Measurements from ENCODE around the gene PRELID3B. TPM values are rescaled to one million over a fixed set of nuclear protein-coding genes. Genes with fewer than 3 reads are reported as not detected.

PRELID3B gene
- polyA plus RNA-seq, 2 donors: 25.0 to 38.1 TPM

GRCh38 chr20:59006864-59007664, 35.5 kb downstream of the PRELID3B start, which contains the start of gene CTSZ:
Gene CTSZ, minus strand, starts transcription at chr20:59007254. Its CDS starts 126 bp downstream, at chr20:59007128.
- no peaks in the 10 kb centered on the region for H3K9me3 ChIP-seq (ENCODE audit: control insufficient read depth in 2 of 2, insufficient read depth in 1 of 2, low read depth in 1 of 2, low read length in 1 of 2)
- peaks cover 0 to 2% of the 10 kb centered on the region in 2 donors for H3K36me3 ChIP-seq (ENCODE audit: control insufficient read depth in 2 of 2, insufficient read depth in 2 of 2, low read length in 1 of 2)
- H3K27ac ChIP-seq (ENCODE audit: low read depth in 2 of 2, low read length in 1 of 2): peak within 1 kb of the TSS; percentile 56 to 65
- H3K4me3 ChIP-seq (ENCODE audit: low read depth in 1 of 2, low read length in 2 of 2): peak within 1 kb of the TSS; percentile 50 to 76
- H3K4me1 ChIP-seq (ENCODE audit: control insufficient read depth in 2 of 2, insufficient read depth in 2 of 2, low read length in 1 of 2): peaks cover 3 to 25% of the 10 kb centered on the region in 2 donors
- 4 to 6% methylated on average over 63 to 82 of the region's 82 CpGs for WGBS, 2 donors
- no peaks in the 10 kb centered on the region for H3K27me3 ChIP-seq (ENCODE audit: control insufficient read depth in 1 of 2, insufficient read depth in 2 of 2, low read length in 2 of 2)

- peaks cover 0 to 6% of the 10 kb centered on the region in 2 donors for H3K36me3 ChIP-seq (ENCODE audit: control insufficient read depth in 2 of 2, insufficient read depth in 2 of 2, low read length in 1 of 2)
- WGBS, 2 donors: 18 to 27% methylated on average over 29 of the region's 29 CpGs
- H3K27ac ChIP-seq (ENCODE audit: low read depth in 2 of 2, low read length in 1 of 2): peak overlapping the region; percentile 56 to 65
- H3K4me1 ChIP-seq (ENCODE audit: control insufficient read depth in 2 of 2, insufficient read depth in 2 of 2, low read length in 1 of 2): peaks cover 3 to 25% of the 10 kb centered on the region in 2 donors
- no peaks in the 10 kb centered on the region for H3K27me3 ChIP-seq (ENCODE audit: control insufficient read depth in 1 of 2, insufficient read depth in 2 of 2, low read length in 2 of 2)
- peak overlapping the region; percentile 50 to 76 for H3K4me3 ChIP-seq (ENCODE audit: low read depth in 1 of 2, low read length in 2 of 2)
- H3K9me3 ChIP-seq (ENCODE audit: control insufficient read depth in 2 of 2, insufficient read depth in 1 of 2, low read depth in 1 of 2, low read length in 1 of 2): no peaks in the 10 kb centered on the region
Measured at GRCh38 chr20:59006167-59006863, 36.3 kb downstream of the PRELID3B start.

- Histone ChIP-seq H3K27ac (ENCODE audit: low read depth in 2 of 2, low read length in 1 of 2) (peak overlapping the region; percentile 56 to 65), H3K4me3 (ENCODE audit: low read depth in 1 of 2, low read length in 2 of 2) (peak overlapping the region; percentile 50 to 76), H3K36me3 (ENCODE audit: control insufficient read depth in 2 of 2, insufficient read depth in 2 of 2, low read length in 1 of 2) (peaks cover 0 to 11% of the 10 kb centered on the region in 2 donors), H3K9me3 (ENCODE audit: control insufficient read depth in 2 of 2, insufficient read depth in 1 of 2, low read depth in 1 of 2, low read length in 1 of 2) (no peaks in the 10 kb centered on the region), H3K4me1 (ENCODE audit: control insufficient read depth in 2 of 2, insufficient read depth in 2 of 2, low read length in 1 of 2) (peaks cover 3 to 22% of the 10 kb centered on the region in 2 donors), H3K27me3 (ENCODE audit: control insufficient read depth in 1 of 2, insufficient read depth in 2 of 2, low read length in 2 of 2) (no peaks in the 10 kb centered on the region)
- 74 to 76% methylated on average over 3 of the region's 3 CpGs for WGBS, 2 donors
Measured at GRCh38 chr20:59005523-59006166, 36.9 kb downstream of the PRELID3B start.

- peak overlapping the region in 1 of 2 donors; percentile 17 for H3K27ac ChIP-seq (ENCODE audit: low read depth in 2 of 2, low read length in 1 of 2)
- WGBS, 2 donors: 50 to 55% methylated on average over 17 of the region's 17 CpGs
- no peaks in the 10 kb centered on the region for H3K27me3 ChIP-seq (ENCODE audit: control insufficient read depth in 1 of 2, insufficient read depth in 2 of 2, low read length in 2 of 2)
- no peaks in the 10 kb centered on the region for H3K9me3 ChIP-seq (ENCODE audit: control insufficient read depth in 2 of 2, insufficient read depth in 1 of 2, low read depth in 1 of 2, low read length in 1 of 2)
- H3K36me3 ChIP-seq (ENCODE audit: control insufficient read depth in 2 of 2, insufficient read depth in 2 of 2, low read length in 1 of 2): peaks cover 0 to 12% of the 10 kb centered on the region in 2 donors
- peaks cover 3 to 20% of the 10 kb centered on the region in 2 donors for H3K4me1 ChIP-seq (ENCODE audit: control insufficient read depth in 2 of 2, insufficient read depth in 2 of 2, low read length in 1 of 2)
- peak overlapping the region in 1 of 2 donors; percentile 50 for H3K4me3 ChIP-seq (ENCODE audit: low read depth in 1 of 2, low read length in 2 of 2)
Measured at GRCh38 chr20:59004763-59005522, 37.6 kb downstream of the PRELID3B start.

GRCh38 chr20:59004493-59004762, 38.2 kb downstream of the PRELID3B start:
- Histone ChIP-seq H3K4me1 (ENCODE audit: control insufficient read depth in 2 of 2, insufficient read depth in 2 of 2, low read length in 1 of 2) (peaks cover 3 to 20% of the 10 kb centered on the region in 2 donors), H3K9me3 (ENCODE audit: control insufficient read depth in 2 of 2, insufficient read depth in 1 of 2, low read depth in 1 of 2, low read length in 1 of 2) (no peaks in the 10 kb centered on the region), H3K4me3 (ENCODE audit: low read depth in 1 of 2, low read length in 2 of 2) (no peak overlapping the region), H3K27me3 (ENCODE audit: control insufficient read depth in 1 of 2, insufficient read depth in 2 of 2, low read length in 2 of 2) (no peaks in the 10 kb centered on the region), H3K27ac (ENCODE audit: low read depth in 2 of 2, low read length in 1 of 2) (peak overlapping the region; percentile 8), H3K36me3 (ENCODE audit: control insufficient read depth in 2 of 2, insufficient read depth in 2 of 2, low read length in 1 of 2) (peaks cover 0 to 12% of the 10 kb centered on the region in 2 donors)
- WGBS, 2 donors: 60 to 61% methylated on average over 4 of the region's 4 CpGs

GRCh38 chr20:59003836-59004492, 38.6 kb downstream of the PRELID3B start:
- no peak overlapping the region for H3K4me3 ChIP-seq (ENCODE audit: low read depth in 1 of 2, low read length in 2 of 2)
- H3K27me3 ChIP-seq (ENCODE audit: control insufficient read depth in 1 of 2, insufficient read depth in 2 of 2, low read length in 2 of 2): no peaks in the 10 kb centered on the region
- WGBS, 2 donors: 83% methylated on average over 16 of the region's 16 CpGs
- H3K27ac ChIP-seq (ENCODE audit: low read depth in 2 of 2, low read length in 1 of 2): peak overlapping the region; percentile 8
- peaks cover 3 to 20% of the 10 kb centered on the region in 2 donors for H3K4me1 ChIP-seq (ENCODE audit: control insufficient read depth in 2 of 2, insufficient read depth in 2 of 2, low read length in 1 of 2)
- H3K9me3 ChIP-seq (ENCODE audit: control insufficient read depth in 2 of 2, insufficient read depth in 1 of 2, low read depth in 1 of 2, low read length in 1 of 2): no peaks in the 10 kb centered on the region
- H3K36me3 ChIP-seq (ENCODE audit: control insufficient read depth in 2 of 2, insufficient read depth in 2 of 2, low read length in 1 of 2): peaks cover 0 to 12% of the 10 kb centered on the region in 2 donors

GRCh38 chr20:59002874-59003399, 39.6 kb downstream of the PRELID3B start:
- Histone ChIP-seq H3K4me3 (ENCODE audit: low read depth in 1 of 2, low read length in 2 of 2) (no peak overlapping the region), H3K27ac (ENCODE audit: low read depth in 2 of 2, low read length in 1 of 2) (no peak overlapping the region), H3K36me3 (ENCODE audit: control insufficient read depth in 2 of 2, insufficient read depth in 2 of 2, low read length in 1 of 2) (peaks cover 2 to 12% of the 10 kb centered on the region in 2 donors), H3K4me1 (ENCODE audit: control insufficient read depth in 2 of 2, insufficient read depth in 2 of 2, low read length in 1 of 2) (peaks cover 3 to 20% of the 10 kb centered on the region in 2 donors), H3K9me3 (ENCODE audit: control insufficient read depth in 2 of 2, insufficient read depth in 1 of 2, low read depth in 1 of 2, low read length in 1 of 2) (no peaks in the 10 kb centered on the region), H3K27me3 (ENCODE audit: control insufficient read depth in 1 of 2, insufficient read depth in 2 of 2, low read length in 2 of 2) (no peaks in the 10 kb centered on the region)
- WGBS, 2 donors: 84 to 85% methylated on average over 17 of the region's 17 CpGs

- no peaks in the 10 kb centered on the region for H3K27me3 ChIP-seq (ENCODE audit: control insufficient read depth in 1 of 2, insufficient read depth in 2 of 2, low read length in 2 of 2)
- 78 to 93% methylated on average over 7 to 8 of the region's 8 CpGs for whole genome bisulfite sequencing, 2 donors
- no peak overlapping the region for H3K4me3 ChIP-seq (ENCODE audit: low read depth in 1 of 2, low read length in 2 of 2)
- H3K4me1 ChIP-seq (ENCODE audit: control insufficient read depth in 2 of 2, insufficient read depth in 2 of 2, low read length in 1 of 2): peaks cover 3 to 20% of the 10 kb centered on the region in 2 donors
- H3K36me3 ChIP-seq (ENCODE audit: control insufficient read depth in 2 of 2, insufficient read depth in 2 of 2, low read length in 1 of 2): peaks cover 6 to 14% of the 10 kb centered on the region in 2 donors
- no peak overlapping the region for H3K27ac ChIP-seq (ENCODE audit: low read depth in 2 of 2, low read length in 1 of 2)
- H3K9me3 ChIP-seq (ENCODE audit: control insufficient read depth in 2 of 2, insufficient read depth in 1 of 2, low read depth in 1 of 2, low read length in 1 of 2): no peaks in the 10 kb centered on the region
Measured at GRCh38 chr20:59002388-59002787, 40.2 kb downstream of the PRELID3B start.

Data from esophagus (tissue), 2 donors.